ENCODE results near the gene CIB1.
"Not testable (repeated sequence)": the region's sequence is repeated elsewhere in the genome, so short reads cannot be mapped to it uniquely, and the experiment has no call there.

Gene CIB1

DNA sequence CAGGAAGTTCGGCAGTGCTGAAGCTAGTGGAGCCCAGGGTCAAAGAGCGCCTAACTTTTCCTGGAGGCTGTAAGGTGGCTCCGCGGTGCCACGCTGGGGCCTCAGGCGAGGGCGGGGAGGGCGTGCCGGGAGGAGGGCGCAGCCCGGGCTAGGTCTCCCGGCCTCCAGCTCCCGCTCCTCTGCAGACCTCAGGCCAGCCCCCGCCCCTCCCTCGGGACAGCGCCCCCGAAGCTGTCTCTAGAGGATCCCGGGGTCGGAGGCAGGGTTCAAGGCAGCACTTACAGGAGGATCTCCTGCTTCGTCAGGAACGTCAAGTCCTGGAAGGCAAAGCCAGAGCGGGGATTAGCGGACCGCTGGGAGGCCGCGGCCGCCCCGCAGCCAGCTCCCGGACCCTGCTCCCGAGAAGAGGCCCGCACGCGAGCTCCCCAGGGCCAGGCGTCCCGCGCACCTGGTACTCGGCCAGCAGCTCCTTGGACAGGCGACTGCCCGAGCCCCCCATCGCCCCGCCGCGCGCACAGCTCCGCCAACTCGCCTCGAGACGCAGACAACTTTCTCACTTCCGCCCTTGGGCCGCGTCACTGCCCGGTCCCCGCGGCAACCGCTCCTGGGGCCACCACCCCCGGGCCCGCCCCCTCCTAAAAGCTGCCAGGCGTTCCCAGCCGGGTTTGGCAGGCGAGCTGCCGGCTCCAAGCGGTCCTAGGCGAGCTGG, at the start of gene CIB1:
Gene CIB1 (minus strand): TSS at position 555 of the 709 bp plus-strand sequence. CDS start 56 bp downstream, at position 499.
- Mint-ChIP-seq H3K36me3 (peaks cover 35% of the 10 kb centered on the region), H3K27me3 (no peaks in the 10 kb centered on the region), H3K9me3 (no peaks in the 10 kb centered on the region), H3K4me3 (peak within 1 kb of the TSS; percentile 88), H3K27ac (peak within 1 kb of the TSS; percentile 92), H3K4me1 (peaks cover 64% of the 10 kb centered on the region)
- CTCF ChIA-PET: interaction anchor here (0.8 to 2.5 kb wide), 11 partner anchors 11 to 699 kb away, joined by 3 to 8 read pairs (median 3); partner anchors contain the start of genes NGRN, SEMA4B and TTLL13
- peak; percentile 98 for DNase-seq

GRCh38 chr15:90281637-90282036, 47.9 kb upstream of the CIB1 start:
- H3K4me3 Mint-ChIP-seq, H3K4me1 Mint-ChIP-seq, H3K9me3 Mint-ChIP-seq, H3K27me3 Mint-ChIP-seq, H3K27ac Mint-ChIP-seq, H3K36me3 Mint-ChIP-seq, DNase-seq: not testable (repeated sequence)
- CTCF ChIA-PET: interaction anchor here (2.8 kb wide), 1 partner anchor 12 kb away, joined by 12 read pairs; no protein-coding TSS in a partner anchor

DNA sequence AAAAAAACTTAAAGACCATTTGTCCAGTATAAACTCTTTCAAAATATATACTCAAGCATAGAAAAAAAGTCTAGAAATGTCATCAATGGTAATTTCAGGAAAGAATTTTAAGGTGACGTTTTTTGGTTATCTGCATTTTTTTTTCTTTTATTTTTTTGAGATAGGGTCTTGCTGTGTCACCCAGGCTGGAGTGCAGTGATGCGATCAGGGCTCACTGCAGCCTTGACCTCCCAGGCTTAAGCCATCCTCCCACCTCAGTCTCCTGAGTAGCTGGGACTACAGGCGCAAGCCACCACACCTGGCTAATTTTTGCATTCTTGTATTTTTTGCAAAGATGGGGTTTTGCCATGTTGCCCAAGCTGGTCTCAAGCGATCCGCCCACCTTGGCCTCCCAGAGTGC, 47.0 kb upstream of the CIB1 start:
- CTCF ChIA-PET: interaction anchor here (1.0 to 1.2 kb wide), 4 partner anchors 10 to 137 kb away, joined by 3 read pairs; no protein-coding TSS in a partner anchor
- H3K36me3 Mint-ChIP-seq, H3K27ac Mint-ChIP-seq, H3K9me3 Mint-ChIP-seq, H3K4me1 Mint-ChIP-seq, DNase-seq, H3K4me3 Mint-ChIP-seq, H3K27me3 Mint-ChIP-seq: not testable (repeated sequence)

- H3K36me3 Mint-ChIP-seq: peaks cover 14% of the 10 kb centered on the region
- H3K27me3 Mint-ChIP-seq, CTCF ChIA-PET, H3K4me3 Mint-ChIP-seq, H3K27ac Mint-ChIP-seq, H3K4me1 Mint-ChIP-seq, H3K9me3 Mint-ChIP-seq, DNase-seq: not testable (repeated sequence)
These were observed 44.7 kb upstream of the CIB1 start for GRCh38 chr15:90278467-90278866.

- no peak for DNase-seq
- Mint-ChIP-seq H3K27ac (no peak overlapping the region), H3K36me3 (peaks cover 57% of the 10 kb centered on the region), H3K4me3 (no peak overlapping the region), H3K4me1 (peaks cover 47% of the 10 kb centered on the region), H3K27me3 (no peaks in the 10 kb centered on the region), H3K9me3 (no peaks in the 10 kb centered on the region)
- CTCF ChIA-PET: interaction anchor here (1.0 to 1.7 kb wide), 6 partner anchors 9 to 48 kb away, joined by 3 to 6 read pairs (median 4); no protein-coding TSS in a partner anchor
These were observed 37.9 kb upstream of the CIB1 start for GRCh38 chr15:90271459-90272166.

GRCh38 chr15:90270502-90271150, 36.9 kb upstream of the CIB1 start:
- H3K9me3 Mint-ChIP-seq: no peaks in the 10 kb centered on the region
- H3K27me3 Mint-ChIP-seq: no peaks in the 10 kb centered on the region
- DNase-seq: no peak
- no peak overlapping the region for H3K27ac Mint-ChIP-seq
- H3K4me3 Mint-ChIP-seq: no peak overlapping the region
- peaks cover 49% of the 10 kb centered on the region for H3K4me1 Mint-ChIP-seq
- CTCF ChIA-PET: interaction anchor here (1.0 to 1.6 kb wide), 5 partner anchors 10 to 30 kb away, joined by 3 to 6 read pairs (median 4); no protein-coding TSS in a partner anchor
- peaks cover 53% of the 10 kb centered on the region for H3K36me3 Mint-ChIP-seq

DNA sequence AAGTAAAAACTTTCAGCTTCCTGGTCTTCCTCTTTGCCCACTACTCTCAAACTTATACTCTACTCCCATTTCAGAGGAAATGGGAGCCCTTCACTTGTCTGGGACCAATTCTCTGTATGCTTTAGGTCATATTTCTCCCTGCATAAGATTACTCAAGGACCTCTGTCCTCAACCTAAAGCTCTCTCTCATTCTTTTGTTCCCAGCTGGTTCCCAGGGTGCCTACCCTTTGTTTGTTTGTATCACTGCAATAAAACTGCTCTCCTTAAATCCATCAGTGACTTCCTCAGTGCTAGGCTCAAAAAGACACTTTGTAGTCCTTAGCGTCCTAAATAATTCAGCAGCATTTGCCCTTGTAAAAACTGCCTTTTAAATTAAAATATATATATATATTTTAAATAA, 34.7 kb upstream of the CIB1 start:
- Mint-ChIP-seq H3K27ac (no peak overlapping the region), H3K27me3 (no peaks in the 10 kb centered on the region), H3K4me3 (peak overlapping the region; percentile 34), H3K9me3 (no peaks in the 10 kb centered on the region), H3K4me1 (peaks cover 64% of the 10 kb centered on the region), H3K36me3 (peaks cover 43% of the 10 kb centered on the region)
- DNase-seq: no peak
- CTCF ChIA-PET: interaction anchor here (1.1 to 1.9 kb wide), 2 partner anchors 25 to 126 kb away, joined by 4 to 6 read pairs; no protein-coding TSS in a partner anchor

- H3K27ac Mint-ChIP-seq: peak overlapping the region; percentile 98
- peaks cover 56% of the 10 kb centered on the region for H3K4me1 Mint-ChIP-seq
- peaks cover 31% of the 10 kb centered on the region for H3K36me3 Mint-ChIP-seq
- no peaks in the 10 kb centered on the region for H3K27me3 Mint-ChIP-seq
- peak; percentile 36 for DNase-seq
- CTCF ChIA-PET: interaction anchor here (0.9 to 1.3 kb wide), 3 partner anchors 20 to 43 kb away, joined by 3 read pairs; partner anchors contain the start of genes CIB1 and GDPGP1
- no peaks in the 10 kb centered on the region for H3K9me3 Mint-ChIP-seq
- peak overlapping the region; percentile 95 for H3K4me3 Mint-ChIP-seq
These were observed 32.7 kb upstream of the CIB1 start for GRCh38 chr15:90266485-90266884.

- peaks cover 28% of the 10 kb centered on the region for H3K36me3 Mint-ChIP-seq
- peaks cover 52% of the 10 kb centered on the region for H3K4me1 Mint-ChIP-seq
- no peaks in the 10 kb centered on the region for H3K9me3 Mint-ChIP-seq
- CTCF ChIA-PET: interaction anchor here (0.9 to 1.1 kb wide), 2 partner anchors 20 to 32 kb away, joined by 3 read pairs; partner anchors contain the start of genes CIB1 and GDPGP1
- H3K4me3 Mint-ChIP-seq: peak overlapping the region; percentile 95
- peak overlapping the region; percentile 98 for H3K27ac Mint-ChIP-seq
- no peaks in the 10 kb centered on the region for H3K27me3 Mint-ChIP-seq
- DNase-seq: peak; percentile 66
These were observed 32.3 kb upstream of the CIB1 start for GRCh38 chr15:90266061-90266431.

DNA sequence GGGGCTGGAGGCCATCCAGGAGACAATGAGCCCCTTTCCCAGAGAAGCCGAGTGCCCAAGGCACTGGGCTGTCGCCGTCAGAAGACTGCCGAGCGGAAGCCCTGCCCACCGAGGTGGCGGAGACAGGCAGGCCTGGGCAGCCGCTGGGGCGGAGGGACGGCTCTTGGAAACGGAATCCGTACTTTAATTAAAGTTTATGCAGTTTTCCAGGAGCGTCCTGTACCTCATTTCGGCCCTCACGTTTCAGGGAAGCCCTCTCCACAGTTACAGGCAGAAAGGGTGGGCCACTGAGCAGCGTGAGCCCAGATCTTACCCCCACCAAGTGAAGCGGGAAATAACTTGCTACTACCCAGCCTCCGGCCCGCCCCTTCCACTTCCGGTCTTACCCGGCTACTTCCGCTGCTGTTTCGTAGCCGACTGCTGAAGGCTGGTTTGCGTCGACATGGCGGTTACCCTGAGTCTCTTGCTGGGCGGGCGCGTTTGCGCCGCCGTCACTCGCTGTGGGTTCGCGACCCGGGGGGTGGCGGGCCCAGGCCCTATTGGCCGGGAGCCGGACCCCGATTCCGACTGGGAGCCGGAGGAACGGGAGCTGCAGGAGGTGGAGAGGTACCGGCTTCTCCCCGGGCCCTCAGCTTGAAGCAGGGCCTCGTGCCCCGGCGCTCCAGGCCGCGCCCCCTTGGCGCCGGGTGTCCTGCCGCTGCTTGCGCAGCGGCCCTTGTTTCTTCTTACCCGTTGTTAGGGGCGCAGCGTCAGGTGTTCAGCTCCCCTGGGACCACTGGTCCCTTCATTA, 31.7 kb upstream of the CIB1 start, which contains the start of gene NGRN:
Gene NGRN (plus strand): TSS at position 402 of the 790 bp plus-strand sequence. CDS start 41 bp downstream, at position 443.
- Mint-ChIP-seq H3K27me3 (no peaks in the 10 kb centered on the region), H3K4me3 (peak within 1 kb of the TSS; percentile 95), H3K36me3 (peaks cover 24% of the 10 kb centered on the region), H3K4me1 (peaks cover 49% of the 10 kb centered on the region), H3K27ac (peak within 1 kb of the TSS; percentile 98), H3K9me3 (no peaks in the 10 kb centered on the region)
- peak; percentile 96 for DNase-seq
- CTCF ChIA-PET: interaction anchor here (1.1 kb wide), 1 partner anchor 32 kb away, joined by 3 read pairs; the partner anchor contains the start of genes CIB1 and GDPGP1

- H3K4me1 Mint-ChIP-seq: peaks cover 44% of the 10 kb centered on the region
- H3K27ac Mint-ChIP-seq: peak overlapping the region; percentile 98
- no peaks in the 10 kb centered on the region for H3K27me3 Mint-ChIP-seq
- DNase-seq: peak; percentile 33
- peaks cover 17% of the 10 kb centered on the region for H3K36me3 Mint-ChIP-seq
- H3K9me3 Mint-ChIP-seq: no peaks in the 10 kb centered on the region
- H3K4me3 Mint-ChIP-seq: peak overlapping the region; percentile 95
- CTCF ChIA-PET: no interaction called here
These were observed 30.9 kb upstream of the CIB1 start for GRCh38 chr15:90264671-90265070.

- H3K36me3 Mint-ChIP-seq: peaks cover 7% of the 10 kb centered on the region
- H3K4me1 Mint-ChIP-seq: peaks cover 30% of the 10 kb centered on the region
- CTCF ChIA-PET: interaction anchor here (1.2 to 1.3 kb wide), 2 partner anchors 31 to 119 kb away, joined by 3 to 4 read pairs; no protein-coding TSS in a partner anchor
- no peak for DNase-seq
- no peak overlapping the region for H3K4me3 Mint-ChIP-seq
- no peaks in the 10 kb centered on the region for H3K27me3 Mint-ChIP-seq
- H3K9me3 Mint-ChIP-seq: no peaks in the 10 kb centered on the region
- peak overlapping the region; percentile 30 for H3K27ac Mint-ChIP-seq
These were observed 28.7 kb upstream of the CIB1 start for GRCh38 chr15:90262426-90262825.

- peaks cover 24% of the 10 kb centered on the region for H3K4me1 Mint-ChIP-seq
- no peak overlapping the region for H3K27ac Mint-ChIP-seq
- H3K27me3 Mint-ChIP-seq: no peaks in the 10 kb centered on the region
- peaks cover 2% of the 10 kb centered on the region for H3K36me3 Mint-ChIP-seq
- no peak for DNase-seq
- no peaks in the 10 kb centered on the region for H3K9me3 Mint-ChIP-seq
- CTCF ChIA-PET: interaction anchor here (0.6 kb wide), 1 partner anchor 289 kb away, joined by 3 read pairs; no protein-coding TSS in a partner anchor
- H3K4me3 Mint-ChIP-seq: no peak overlapping the region
These were observed 28.1 kb upstream of the CIB1 start for GRCh38 chr15:90261811-90262210.

Data from activated naive CD4-positive, alpha-beta T cell treated with anti-CD3 and anti-CD28 coated beads, Interleukin-2, amount 10 ng/mL, durations not matched to agents 7 days and 5 days (primary cell).